T-helper 9 cell (primary cell): ENCODE measurements around the gene C1orf50.
"Not testable (repeated sequence)": the region's sequence is repeated elsewhere in the genome, so short reads cannot be mapped to it uniquely, and the experiment has no call there.

Source experiments
- DNase-seq: peaks from one replicate; pipeline ENCODE4 v3.0.0-alpha.2; 2020
- total RNA-seq, 2 donors: gene quantifications; one replicate each; lab custom pipeline; 2026; lab: John Stamatoyannopoulos, UW

Gene C1orf50
- total RNA-seq = 9.9 to 11.1 reads per million in 2 donors

DNA sequence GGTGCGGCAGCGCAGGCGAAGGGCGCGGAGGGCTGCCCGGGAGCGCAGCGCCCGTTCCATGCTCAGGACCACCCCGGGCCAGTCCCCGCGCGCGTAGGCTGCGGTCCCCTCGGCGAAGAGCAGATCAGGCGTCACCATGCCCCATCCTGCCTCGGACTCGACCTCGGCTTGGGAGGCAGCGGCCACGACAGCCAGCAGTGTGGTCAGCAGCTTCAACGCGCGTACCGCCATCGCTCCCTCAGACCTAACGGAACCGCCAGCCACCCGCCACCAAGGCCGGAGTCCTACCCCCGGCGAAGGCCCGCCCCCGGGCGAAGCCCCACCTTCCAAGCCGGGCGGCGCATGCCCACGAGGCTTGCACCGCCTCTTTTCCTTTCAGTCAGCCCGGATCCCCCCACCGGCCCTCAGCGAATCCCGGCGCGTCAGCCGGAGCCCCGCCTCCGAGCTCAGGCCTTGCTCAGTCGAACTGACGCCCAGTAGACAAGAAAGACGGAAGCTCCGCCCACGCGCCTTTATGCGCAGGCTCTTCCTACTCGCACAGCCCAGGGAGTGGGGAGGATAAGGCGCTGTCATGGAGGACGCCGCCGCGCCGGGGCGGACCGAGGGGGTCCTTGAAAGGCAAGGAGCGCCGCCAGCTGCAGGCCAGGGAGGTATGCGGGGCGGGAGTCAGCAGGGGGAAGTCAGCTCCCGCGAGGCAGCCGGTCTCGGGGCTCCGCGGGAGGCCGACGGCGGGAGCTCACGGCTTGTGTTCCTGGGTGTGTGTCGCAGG is at the start of gene C1orf50, which contains the start of gene P3H1:
C1orf50 (plus strand) TSS at position 509 of the 769 bp plus-strand sequence; CDS start at position 572, 63 bp downstream.
P3H1 (minus strand) TSS at position 288 of the 769 bp plus-strand sequence; CDS start at position 231, 57 bp downstream.
- peak; percentile 99 for DNase-seq

DNA sequence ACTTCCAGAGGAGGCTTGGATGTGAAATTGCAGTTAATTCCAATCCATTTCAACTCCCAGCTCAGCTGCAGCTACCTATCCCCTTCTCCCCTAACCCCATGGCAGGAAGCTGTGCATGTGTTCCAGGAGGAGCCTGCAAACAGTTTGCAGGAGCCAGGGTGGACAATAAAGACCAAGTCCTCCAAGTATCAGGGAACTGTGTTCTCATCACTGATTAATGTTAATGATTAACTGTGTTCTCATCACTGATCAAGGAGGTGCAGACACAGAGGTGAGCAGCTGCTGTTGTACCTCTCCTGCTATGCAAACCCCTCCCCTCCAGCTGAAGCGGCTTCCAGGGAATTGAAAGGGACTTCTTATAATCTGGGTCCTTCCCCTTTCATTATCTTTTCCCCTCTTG is 46.2 kb upstream of the C1orf50 start:
- DNase-seq = no peak

DNA sequence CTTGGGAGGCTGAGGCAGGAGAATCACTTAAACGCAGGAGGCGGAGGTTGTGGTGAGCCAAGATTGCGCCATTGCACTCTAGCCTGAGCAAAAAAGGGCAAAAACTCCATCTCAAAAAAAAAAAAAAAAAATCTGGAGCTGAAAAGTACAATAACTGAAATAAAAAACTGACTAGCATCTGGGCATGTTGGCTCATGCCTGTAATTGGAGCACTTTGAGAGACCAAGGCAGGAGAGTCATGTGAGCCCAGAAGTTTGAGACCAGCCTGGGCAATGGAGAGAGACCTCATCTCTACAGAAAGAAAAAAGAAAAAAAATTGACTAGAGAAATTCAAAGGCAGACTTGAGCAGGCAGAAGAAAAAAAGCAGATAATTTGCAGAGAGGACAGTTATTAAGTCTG is 45.1 kb upstream of the C1orf50 start:
- DNase-seq = no peak

DNA sequence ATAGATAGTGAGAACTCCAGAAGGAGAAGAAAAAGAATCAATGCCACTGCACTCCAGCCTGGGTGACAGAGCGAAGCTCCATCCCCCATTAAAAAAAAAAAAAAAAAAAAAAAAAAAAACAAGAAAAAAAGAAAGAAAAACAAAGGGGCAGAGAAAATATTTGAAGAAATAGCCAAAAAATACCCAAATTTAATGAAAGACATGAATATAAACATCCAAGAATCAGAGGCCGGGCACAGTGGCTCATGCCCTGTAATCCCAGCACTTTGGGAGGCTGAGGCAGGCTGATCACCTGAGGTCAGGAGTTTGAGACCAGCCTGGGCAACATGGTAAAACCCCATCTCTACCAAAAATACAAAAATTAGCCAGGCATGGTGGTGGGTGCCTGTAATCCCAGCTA is 44.6 kb upstream of the C1orf50 start:
- DNase-seq = not testable (repeated sequence)

DNA sequence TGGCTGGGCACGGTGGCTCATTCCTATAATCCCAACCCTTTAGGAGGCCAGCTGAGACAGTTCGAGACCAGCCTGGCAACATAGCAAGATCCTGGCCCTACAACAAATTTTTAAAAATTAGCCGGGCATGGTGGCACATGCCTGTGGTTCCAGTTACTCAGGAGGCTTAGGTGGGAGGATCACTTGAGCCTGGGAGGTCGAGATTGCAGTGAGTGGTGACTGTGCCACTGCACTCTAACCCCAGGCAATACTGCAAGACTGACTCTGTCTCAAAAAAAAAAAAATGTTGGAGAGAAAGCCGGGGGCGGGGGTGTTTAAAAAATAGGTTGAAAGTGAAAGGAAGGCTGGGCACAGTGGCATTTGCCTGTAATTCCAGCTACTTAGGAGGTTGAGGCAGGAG is 43.5 kb upstream of the C1orf50 start:
- no peak for DNase-seq

DNA sequence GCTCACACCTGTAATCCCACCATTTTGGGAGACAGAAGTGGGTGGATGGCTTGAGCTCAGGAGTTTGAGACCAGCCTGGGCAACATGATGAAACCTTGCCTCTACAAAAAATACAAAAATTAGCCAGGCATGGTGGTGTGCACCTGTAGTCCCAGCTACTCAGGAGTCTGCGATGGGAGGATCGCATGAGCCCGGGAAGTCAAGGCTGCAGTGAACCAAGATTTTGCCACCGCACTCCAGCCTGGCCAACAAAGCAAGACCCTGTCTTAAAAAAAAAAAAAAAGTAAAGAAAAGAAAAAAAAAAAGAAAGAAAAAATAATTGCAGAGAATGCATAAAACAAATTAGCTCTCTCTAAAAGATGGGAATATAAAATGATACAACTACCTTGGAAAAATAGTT is 41.2 kb upstream of the C1orf50 start:
- not testable (repeated sequence) for DNase-seq

DNA sequence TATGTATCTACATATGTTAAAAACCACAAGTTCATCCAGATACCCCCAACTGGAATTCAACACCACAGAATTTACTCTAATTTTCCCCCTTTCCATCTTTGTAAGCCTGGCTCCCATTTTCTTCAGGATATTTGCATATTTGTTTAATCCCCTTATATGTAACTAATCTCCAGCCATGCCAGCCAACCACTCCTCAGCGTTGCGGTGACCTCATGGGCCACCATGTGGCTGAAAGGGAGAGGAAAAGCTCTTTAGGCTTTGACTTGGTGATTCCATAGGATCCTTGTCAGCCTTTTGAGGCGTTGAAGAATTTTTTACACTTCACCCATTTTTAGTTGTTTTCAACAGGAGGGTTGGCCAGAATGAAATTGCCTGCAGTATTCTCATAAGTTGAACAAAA is 37.0 kb upstream of the C1orf50 start:
- no peak for DNase-seq

DNA sequence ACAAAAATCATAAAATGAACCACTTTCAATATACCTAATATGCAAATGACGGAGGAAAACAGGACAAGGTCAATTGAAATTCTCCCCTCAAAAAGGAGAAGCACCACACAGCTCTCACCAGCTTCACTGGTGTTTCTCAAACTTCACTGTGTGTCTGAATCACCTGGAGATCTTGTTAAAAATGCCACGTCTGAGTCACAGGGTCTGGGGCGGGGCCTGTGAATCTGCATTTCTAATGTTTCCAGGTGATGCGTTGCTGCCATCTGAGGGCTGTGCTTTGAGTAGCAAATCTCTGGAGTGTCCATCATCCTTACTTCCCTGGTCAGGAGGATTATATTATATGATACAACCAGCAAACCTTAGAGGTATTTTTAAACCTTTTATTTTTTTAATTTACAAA is 36.1 kb upstream of the C1orf50 start:
- no peak for DNase-seq

DNA sequence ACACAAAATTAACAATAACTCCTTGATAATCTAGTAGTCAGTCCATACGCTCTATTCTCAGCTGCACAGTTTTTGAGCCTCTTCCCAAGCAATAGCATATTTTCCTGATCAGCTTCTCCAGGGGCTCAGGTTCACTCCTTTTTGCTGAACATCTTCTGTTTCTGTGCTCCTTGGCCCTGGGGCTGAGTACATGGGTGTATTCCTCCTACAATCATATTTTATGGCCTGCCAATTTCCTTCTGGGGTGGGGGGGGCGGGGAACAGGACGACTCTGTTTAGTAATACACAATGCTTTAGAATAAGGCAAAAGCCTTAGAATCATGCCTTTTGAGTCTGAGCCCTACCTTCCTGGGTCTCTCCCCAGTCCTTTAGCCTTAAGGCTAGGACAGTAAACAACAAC is 35.5 kb upstream of the C1orf50 start:
- no peak for DNase-seq

DNA sequence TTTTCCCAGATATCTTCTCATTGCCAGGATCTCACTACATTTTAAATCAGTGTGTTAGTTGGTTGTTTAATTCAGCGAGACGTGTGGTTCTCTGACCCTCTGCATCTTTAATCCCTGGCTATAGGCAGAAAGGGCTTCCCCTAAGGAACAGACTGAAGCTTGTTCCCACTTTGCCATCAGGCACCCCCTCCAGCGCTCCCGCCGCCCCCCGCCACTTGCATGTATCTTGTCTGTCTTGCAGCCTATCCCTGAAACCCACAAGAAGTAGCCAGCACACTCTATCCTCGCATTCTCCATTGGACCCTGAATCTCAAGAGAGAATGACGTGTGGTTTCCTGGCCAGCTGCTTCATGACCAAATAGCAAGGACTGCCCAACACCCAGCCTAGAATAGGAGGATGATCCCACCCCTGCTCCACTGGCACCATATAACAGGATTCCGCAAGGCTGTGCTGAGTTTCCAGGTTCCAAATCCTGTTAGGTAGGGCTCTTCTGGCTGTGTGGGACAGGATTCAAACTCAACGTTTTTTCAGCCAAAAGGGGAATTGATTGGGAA is 34.8 kb upstream of the C1orf50 start:
- no peak for DNase-seq

DNA sequence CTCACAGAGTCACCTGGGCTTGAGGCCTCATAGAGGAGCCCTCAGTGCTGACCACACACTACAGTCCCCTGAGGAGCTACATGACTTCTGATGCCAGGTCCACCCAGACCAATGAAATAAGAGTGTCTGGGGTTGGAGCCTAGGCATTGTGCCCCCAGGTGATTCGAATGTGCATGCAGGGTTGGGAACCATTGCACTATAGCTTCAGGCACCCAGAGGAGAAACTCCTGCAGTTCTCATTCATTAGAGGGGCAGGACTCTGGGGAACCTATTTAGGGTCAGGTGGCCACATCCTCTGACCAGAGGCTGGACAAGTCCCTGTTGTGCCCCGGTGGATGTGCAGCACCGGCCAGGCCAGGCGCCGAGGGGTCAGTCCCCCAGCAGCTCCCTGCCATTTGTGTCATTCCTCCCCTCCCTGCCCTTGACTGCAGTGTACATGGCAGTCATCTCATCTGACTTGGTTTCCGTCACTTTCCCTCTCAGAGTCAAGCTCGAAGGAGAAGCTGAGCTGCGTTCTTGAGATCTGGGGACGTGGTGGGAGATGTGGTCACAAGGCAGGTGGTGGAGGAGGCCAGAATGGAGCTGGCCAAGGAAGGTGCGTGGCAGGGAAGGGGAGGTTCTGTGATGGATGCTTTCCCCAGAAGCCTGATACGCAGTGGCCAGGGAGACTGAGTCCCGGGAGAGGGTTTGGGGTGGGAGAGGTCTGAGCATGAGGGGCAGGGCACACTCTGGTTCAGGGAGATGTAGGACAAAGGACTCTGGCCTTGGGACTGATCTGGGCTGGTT is 33.4 kb upstream of the C1orf50 start:
- DNase-seq = no peak

DNA sequence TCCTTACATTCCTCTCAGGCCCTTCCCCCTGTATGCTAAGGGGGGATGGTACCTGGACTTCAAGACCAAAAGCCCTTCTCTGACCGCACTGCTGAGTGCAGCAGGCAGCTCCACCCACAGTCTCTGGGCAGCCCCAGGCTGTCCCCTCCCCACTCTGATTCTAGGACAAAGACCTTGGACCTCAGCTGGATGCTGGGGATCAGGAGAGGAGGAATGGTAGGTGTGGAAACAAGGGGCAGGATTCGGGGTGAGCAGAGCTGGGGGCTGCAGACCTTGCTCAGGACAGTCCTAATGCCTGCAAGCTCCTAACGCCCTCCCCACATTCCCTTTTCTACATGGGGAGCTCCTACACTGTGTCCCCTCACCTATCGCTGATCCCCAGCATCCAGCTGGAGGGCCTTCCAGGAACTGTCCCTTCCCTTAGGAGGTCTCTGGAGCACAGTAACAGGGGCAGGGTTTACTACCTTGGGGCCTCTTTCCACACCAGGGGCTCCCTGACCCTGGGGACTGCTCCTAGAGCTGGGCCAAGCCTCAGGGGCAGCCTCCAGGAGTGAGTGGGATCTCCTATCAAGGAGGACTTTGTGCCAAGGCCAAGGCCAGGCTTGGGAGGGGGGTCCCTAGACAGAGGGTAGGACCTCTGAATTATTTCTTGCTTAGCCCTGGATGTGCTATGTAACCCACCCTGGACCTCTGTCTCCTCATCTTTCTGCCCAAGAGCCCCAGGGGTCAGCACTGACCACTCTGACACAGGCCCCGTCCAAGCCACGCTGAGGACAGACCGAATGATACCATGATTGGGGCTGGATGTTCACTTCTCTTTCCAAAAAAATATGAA is 32.6 kb upstream of the C1orf50 start:
- no peak for DNase-seq

DNA sequence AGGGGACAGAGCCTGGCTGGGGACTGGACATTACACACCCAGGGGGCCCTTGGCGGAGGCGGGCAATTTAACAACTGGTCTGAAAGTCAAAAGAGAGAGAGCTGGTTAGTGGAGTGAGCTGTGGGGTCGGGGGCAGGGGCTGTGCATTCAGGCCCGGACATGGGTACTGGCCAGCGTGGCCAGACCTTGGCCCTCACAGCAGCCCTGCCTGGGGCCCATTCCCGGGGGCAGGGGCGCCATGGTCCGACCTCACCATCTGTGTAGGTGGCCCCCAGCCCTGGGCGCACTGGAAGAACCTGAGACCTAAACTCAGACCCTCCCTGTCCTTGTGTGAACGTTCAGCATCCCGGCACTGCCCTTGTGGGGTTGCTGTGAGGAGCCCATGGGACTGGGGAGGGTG is 32.0 kb upstream of the C1orf50 start:
- DNase-seq = no peak

DNA sequence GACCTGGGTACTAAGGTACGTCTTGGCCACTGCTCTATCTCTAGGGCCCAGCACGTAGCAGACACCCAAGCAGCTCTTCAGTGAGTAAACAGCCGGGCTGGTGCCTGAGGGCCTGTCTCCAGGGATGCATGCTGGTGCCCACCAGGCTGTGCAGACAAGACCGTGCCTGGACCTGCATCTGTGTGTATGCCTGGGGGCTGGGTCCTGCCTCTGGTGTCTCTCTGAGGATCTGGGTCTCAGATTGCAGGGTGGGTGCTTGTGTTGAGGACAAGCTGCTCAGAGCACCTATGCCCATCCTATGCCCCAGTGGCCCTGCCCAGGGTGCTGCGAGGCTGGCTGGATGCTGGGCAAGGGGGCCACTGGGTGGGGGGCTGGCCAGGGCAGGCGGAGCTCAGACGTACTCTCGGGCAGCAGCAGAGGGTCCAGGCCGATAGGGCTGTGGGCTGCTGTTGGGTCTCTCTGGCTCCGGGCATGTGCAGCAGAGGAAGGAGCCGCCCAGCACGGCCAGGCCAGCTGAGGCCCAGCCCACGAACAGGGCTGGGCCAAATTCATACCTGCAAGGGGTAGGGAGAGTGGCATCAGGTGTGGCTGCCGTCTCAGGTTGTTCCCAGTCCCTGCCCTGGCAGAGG is 31.5 kb upstream of the C1orf50 start:
- DNase-seq = no peak

DNA sequence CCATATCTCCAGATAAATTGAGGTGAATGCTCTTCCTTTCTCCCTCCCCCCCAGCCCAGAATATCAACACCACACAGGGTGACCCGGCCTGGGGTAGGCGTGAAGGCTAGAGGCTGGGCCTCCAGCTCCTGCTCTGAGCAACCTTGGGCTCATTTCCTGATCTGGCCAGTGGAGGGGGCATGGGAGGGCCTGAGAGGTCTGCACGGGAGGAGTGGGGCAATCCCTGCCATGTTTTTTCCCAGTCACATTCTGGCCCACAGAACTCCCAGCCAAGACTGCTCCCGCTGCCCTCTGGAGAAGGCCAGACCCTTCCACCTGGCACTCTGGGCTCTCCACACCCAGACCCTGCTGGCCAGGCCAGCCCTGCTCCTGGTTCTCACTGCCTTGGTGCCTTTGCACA is 30.9 kb upstream of the C1orf50 start:
- DNase-seq = no peak

DNA sequence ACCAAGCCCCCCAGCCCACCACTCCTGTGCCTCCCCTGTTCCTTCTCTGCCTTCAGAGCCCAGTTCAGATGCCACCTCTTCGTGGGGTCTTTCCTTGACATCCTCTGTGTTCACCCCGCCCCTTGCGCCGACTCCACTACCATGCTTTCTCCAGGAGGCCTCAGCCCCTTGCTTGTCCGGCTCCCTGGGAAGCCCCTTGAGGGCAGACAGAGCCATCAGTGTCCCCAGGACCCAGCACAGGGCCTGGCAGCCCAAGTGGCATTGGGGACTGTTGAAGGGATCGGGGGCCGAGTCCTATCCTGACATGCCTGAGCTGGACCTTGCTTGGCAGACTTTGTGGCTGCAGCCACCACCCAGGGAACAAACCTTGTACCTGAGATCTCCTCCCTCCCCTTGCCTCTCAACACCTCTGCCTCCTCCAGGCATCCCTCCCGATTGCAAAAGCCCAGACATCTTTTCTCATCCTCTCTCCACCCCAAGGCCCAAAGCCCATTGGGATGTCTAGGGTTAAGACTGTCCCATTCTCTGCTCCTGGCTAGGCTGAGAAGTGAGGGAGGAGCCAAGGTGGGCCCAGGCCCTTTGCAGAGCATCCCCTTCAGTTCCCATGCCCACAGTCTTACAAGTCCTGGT is 30.4 kb upstream of the C1orf50 start:
- no peak for DNase-seq

DNA sequence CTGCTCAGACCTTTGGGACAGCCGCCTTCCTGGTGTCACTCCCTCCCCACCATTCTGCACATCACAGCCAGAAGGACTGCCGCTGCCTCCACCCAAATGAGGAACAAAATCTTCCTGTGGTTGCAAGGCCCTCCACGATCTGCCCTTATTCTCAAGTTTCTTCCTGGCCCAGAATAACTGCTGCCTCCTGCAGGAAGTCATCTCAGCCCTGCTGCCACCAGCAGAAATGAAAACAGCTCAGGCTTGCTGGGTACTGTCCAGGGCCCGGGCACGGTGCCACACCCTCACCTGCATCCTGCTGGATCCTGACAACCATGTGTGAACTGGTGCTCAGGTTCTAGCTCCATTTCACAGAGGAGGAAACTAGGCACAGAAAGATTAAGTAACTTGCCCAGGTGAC is 29.8 kb upstream of the C1orf50 start:
- no peak for DNase-seq

DNA sequence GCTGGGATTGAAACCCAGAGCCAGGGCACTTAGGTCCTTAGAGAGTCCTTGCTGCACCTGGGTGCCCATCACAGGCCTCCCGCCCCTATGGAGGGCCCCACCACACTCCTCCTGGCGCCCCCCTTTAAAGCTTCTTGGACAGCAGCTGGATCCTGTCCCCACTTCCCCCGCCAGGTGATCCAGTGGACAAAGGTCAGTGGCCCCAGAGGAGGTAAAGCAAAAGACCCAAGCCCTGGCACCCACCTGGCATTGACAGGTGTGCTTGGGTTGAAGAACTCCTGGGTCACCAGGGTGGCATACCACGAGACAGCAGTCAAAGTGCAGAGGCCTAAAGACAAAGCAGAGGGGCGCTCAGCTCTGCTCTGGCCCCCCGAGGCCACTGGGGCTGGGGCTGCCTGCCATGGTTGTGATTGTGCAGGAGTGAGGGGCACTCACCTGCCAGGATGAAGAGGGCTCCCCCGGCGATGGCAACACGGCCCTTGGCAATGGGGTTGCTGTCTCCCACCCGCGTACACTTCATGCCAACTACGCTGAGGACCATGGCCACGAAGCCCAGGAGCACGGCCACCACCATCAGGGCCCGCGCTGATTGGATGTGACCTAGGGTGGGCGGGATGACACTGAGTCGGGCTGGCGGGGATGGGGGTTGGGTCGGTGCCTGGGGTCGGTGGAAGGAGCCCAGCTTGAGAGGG is 28.9 kb upstream of the C1orf50 start:
- DNase-seq = no peak

DNA sequence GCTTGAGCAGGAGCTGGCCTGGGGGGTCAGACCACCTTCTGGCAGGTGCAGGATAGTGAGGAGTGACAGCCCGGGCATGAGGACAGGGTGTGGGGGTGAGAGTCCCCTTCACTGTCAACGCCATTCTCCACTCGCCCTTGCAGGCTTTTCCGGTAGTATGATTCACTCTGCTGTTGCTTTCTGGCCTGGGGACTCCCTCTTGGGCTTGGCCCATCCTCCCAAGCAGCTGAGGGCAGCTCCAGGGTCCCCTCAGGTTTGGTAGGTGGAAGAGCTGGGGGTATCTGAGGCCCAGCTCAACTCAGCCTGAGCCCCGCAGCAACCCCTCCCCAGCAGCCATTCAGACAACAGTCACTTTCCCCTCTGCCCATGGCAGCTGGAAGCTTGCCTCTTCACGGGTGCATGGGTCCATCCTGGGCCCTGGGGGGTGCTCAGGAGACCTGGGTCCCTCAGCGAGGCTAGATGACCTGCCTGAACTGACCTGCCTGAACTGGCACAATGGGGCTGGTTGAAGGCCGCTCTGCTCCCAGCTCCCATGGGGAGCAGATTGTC is 28.3 kb upstream of the C1orf50 start:
- no peak for DNase-seq

DNA sequence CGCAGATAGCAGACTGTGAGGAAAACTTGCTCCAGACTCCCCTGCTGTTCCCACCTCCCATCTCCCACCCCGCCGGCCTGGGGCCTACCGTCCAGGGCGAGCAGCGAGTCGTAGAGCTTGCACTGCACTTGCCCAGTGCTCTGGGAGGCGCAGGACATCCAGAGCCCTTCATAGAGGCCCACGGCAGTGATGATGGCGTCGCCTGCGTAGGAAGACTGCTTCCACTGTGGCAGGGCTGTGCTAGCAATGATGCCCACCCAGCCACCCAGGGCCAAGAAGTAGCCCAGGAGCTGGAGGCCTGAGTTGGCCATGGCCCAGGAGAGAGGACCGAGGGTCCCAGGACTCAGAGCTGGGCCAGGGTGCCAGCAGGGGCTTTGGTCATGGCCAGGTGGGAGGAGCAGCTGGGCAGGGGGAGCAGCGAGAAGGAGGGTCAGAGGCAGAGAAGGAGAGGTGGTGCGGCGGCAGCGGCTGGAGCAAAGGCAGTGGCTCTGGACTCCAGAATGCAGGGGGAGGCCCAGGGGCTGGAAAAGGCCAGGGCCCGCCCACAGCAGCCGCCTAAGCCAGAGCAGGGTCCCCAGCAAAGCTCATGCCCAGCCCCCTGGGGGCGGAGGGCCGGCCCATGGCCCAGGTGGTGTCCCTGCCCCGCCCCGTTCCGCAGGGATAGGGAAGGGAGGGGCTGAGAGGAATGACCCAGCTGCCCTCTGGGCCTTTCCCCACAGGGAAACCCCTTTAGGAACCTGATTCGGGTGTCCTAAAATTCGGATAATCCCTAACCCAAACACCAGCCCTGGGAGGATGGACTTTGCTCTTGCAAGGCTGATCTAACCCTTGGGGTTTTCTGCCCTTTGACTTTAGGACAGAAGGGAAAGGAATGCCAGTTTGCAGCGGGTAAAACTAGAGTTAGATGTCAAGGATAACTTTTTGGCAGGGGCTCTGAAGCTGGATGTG is 27.0 kb upstream of the C1orf50 start, which contains the start of gene CLDN19:
CLDN19 (minus strand) TSS at position 484 of the 948 bp plus-strand sequence; CDS start at position 311, 173 bp downstream.
- DNase-seq = no peak
